HG03095 (cell line): ENCODE measurements around the gene TM9SF1.

Experiments used
- ATAC-seq: cut with Tn5 transposase; IDR thresholded peaks from one replicate; pipeline ENCODE4 v1.9.1; 2021; ENCODE audit warnings: moderate library complexity; ENCODE audit not compliant: unreplicated experiment

TM9SF1 gene

GRCh38 chr14:24195186-24196070 lies at the start of gene TM9SF1:
TM9SF1 (minus strand) TSS chr14:24195441; CDS start chr14:24195019, 422 bp downstream.
- ATAC-seq: peak; percentile 83

GRCh38 chr14:24243336-24243836 lies 48.1 kb upstream of the TM9SF1 start:
- no peak for ATAC-seq

- ATAC-seq: peak; percentile 81
Measured at GRCh38 chr14:24241829-24242443, 46.7 kb upstream of the TM9SF1 start.

GRCh38 chr14:24240110-24240918 lies 45.1 kb upstream of the TM9SF1 start:
- ATAC-seq: no peak

GRCh38 chr14:24238527-24239037 lies 43.3 kb upstream of the TM9SF1 start:
- ATAC-seq: no peak

GRCh38 chr14:24238123-24238522 lies 42.9 kb upstream of the TM9SF1 start:
- ATAC-seq: no peak

GRCh38 chr14:24237463-24237955 lies 42.3 kb upstream of the TM9SF1 start:
- ATAC-seq: no peak

GRCh38 chr14:24236689-24237462 lies 41.6 kb upstream of the TM9SF1 start:
- ATAC-seq: no peak

GRCh38 chr14:24235804-24236688 lies 40.8 kb upstream of the TM9SF1 start:
- no peak for ATAC-seq

- ATAC-seq: no peak
Measured at GRCh38 chr14:24234095-24235005, 39.1 kb upstream of the TM9SF1 start.

- ATAC-seq: no peak
Measured at GRCh38 chr14:24233538-24233866, 38.3 kb upstream of the TM9SF1 start.

GRCh38 chr14:24232645-24233537 lies 37.6 kb upstream of the TM9SF1 start, which contains the start of gene GMPR2:
GMPR2 (plus strand) TSS chr14:24232929; CDS start chr14:24233254, 325 bp downstream.
- ATAC-seq: peak; percentile 46

- ATAC-seq: peak; percentile 64
Measured at GRCh38 chr14:24232121-24232644, 36.9 kb upstream of the TM9SF1 start, which contains the start of gene NEDD8. NEDD8 (minus strand) TSS chr14:24232367; CDS start chr14:24232267, 100 bp downstream.

- no peak for ATAC-seq
Measured at GRCh38 chr14:24231263-24232120, 36.3 kb upstream of the TM9SF1 start.

GRCh38 chr14:24228902-24229301 lies 33.7 kb upstream of the TM9SF1 start:
- no peak for ATAC-seq

GRCh38 chr14:24226473-24226872 lies 31.2 kb upstream of the TM9SF1 start:
- no peak for ATAC-seq
